CD4-positive, alpha-beta memory T cell (primary cell): ENCODE measurements around the gene ITM2B. TPM values are rescaled to one million over a fixed set of nuclear protein-coding genes. Genes with fewer than 3 reads are reported as not detected.

Experiments used
- CTCF ChIA-PET: fragments of 350-600 bp; sonication (Branson Sonifier 250); formaldehyde crosslinking; loops from one replicate; lab custom pipeline; 2021; ENCODE audit warnings: inconsistent platforms; ENCODE audit not compliant: partially characterized antibody; lab: Charles Lee
- POLR2A ChIA-PET: fragments of 350-600 bp; sonication (Branson Sonifier 250); formaldehyde crosslinking; loops from one replicate; lab custom pipeline; 2021; ENCODE audit not compliant: partially characterized antibody; lab: Charles Lee
- DNase-seq, 5 donors: peaks; one replicate each; pipeline versions ENCODE4 v3.0.0 to v3.0.0-alpha.2; 2020 to 2022; ENCODE audit warnings: mixed read lengths in 1 of 5
- H3K27ac ChIP-seq: one replicate; pipeline ENCODE4 v1.7.0; 2013; ENCODE audit warnings: low read depth, low read length
- H3K27me3 ChIP-seq: 2 replicates; pipeline ENCODE4 v1.7.0; 2013; ENCODE audit warnings: mild to moderate bottlenecking, low read length, moderate library complexity; ENCODE audit not compliant: insufficient read depth
- H3K36me3 ChIP-seq: 2 replicates; pipeline ENCODE4 v1.7.0; 2013; ENCODE audit warnings: mild to moderate bottlenecking, low read length, moderate library complexity; ENCODE audit not compliant: insufficient read depth
- H3K4me1 ChIP-seq: 2 replicates; pipeline ENCODE4 v1.7.0; 2013; ENCODE audit warnings: mild to moderate bottlenecking, low read length, moderate library complexity; ENCODE audit not compliant: insufficient read depth
- H3K4me3 ChIP-seq, 2 donors: one replicate each; pipeline ENCODE4 v1.7.0; 2013; ENCODE audit warnings: low read length in 2 of 2, mild to moderate bottlenecking in 1 of 2
- H3K9me3 ChIP-seq, 2 donors: one replicate each; pipeline ENCODE4 v1.7.0; 2013; ENCODE audit warnings: low read length in 2 of 2, control low read depth in 1 of 2; ENCODE audit not compliant: control insufficient read depth in 1 of 2
- H3K27ac Mint-ChIP-seq, 7 donors: one replicate each; pipeline ENCODE4 v1.8.0; 2020 to 2021; ENCODE audit warnings: mixed read lengths in 7 of 7, mild to moderate bottlenecking in 6 of 7, inconsistent platforms in 3 of 7, moderate library complexity in 3 of 7
- H3K27me3 Mint-ChIP-seq, 2 donors: one replicate each; pipeline ENCODE4 v1.8.0; 2020 to 2021; ENCODE audit warnings: mixed read lengths in 2 of 2
- H3K36me3 Mint-ChIP-seq, 2 donors: one replicate each; pipeline ENCODE4 v1.8.0; 2020 to 2021; ENCODE audit warnings: mixed read lengths in 2 of 2, inconsistent platforms in 1 of 2, mild to moderate bottlenecking in 1 of 2
- H3K4me1 Mint-ChIP-seq, 4 donors: one replicate each; pipeline ENCODE4 v1.8.0; 2020 to 2021; ENCODE audit warnings: mixed read lengths in 4 of 4, mild to moderate bottlenecking in 1 of 4
- H3K4me3 Mint-ChIP-seq, 8 donors: one replicate each; pipeline ENCODE4 v1.8.0; 2020 to 2021; ENCODE audit warnings: mixed read lengths in 8 of 8, mild to moderate bottlenecking in 7 of 8, moderate library complexity in 6 of 8, inconsistent platforms in 3 of 8
- H3K9me3 Mint-ChIP-seq, 8 donors: one replicate each; pipeline ENCODE4 v1.8.0; 2020 to 2021; ENCODE audit warnings: mixed read lengths in 8 of 8, mild to moderate bottlenecking in 5 of 8, inconsistent platforms in 3 of 8, moderate library complexity in 1 of 8
- intact Hi-C: fragments of 100-400 bp; cut with micrococcal nuclease; formaldehyde crosslinking; loops from one replicate; pipeline ENCODE4 v1.15.1; 2023
- polyA plus RNA-seq, 2 donors: library from polyadenylated mRNA; unstranded; fragments of 300-500 nt; fragmentation: Illumina TruSeq; gene quantifications; one replicate each; pipeline ENCODE4 v1.2.3, GENCODE V29; 2021
- total RNA-seq, 2 experiments: library from RNA; stranded (reverse); gene quantifications; one replicate each; pipeline ENCODE4 v1.2.3, GENCODE V29; 2021

ITM2B gene
- total and polyA plus RNA-seq, 4 experiments from 2014 or later, result 653 to 1,558 (median 1,062) TPM

- H3K27me3 ChIP-seq, result no peaks in the 10 kb centered on the region
- H3K27ac Mint-ChIP-seq, result peak overlapping the region; percentile 98 to 99 (median 99)
- peak overlapping the region; percentile 76 to 94 for H3K4me3 ChIP-seq
- intact Hi-C loops, result loop anchor here (1.0 to 5.0 kb wide), 4 partner anchors 14 to 1488 kb away; partner anchors contain the start of genes KPNA3 and MED4
- no peaks in the 10 kb centered on the region for H3K36me3 ChIP-seq
- peak overlapping the region; percentile 95 to 99 (median 97) for H3K4me3 Mint-ChIP-seq
- peaks cover 24 to 44% (median 30%) of the 10 kb centered on the region in 4 donors for H3K4me1 Mint-ChIP-seq
- POLR2A ChIA-PET, result interaction anchor here (0.7 to 2.3 kb wide), 18 partner anchors 13 to 671 kb away, joined by 3 to 9 read pairs (median 5); partner anchors contain the start of genes FNDC3A, ITM2B, MED4 and RCBTB2
- no peaks in the 10 kb centered on the region for H3K9me3 ChIP-seq
- DNase-seq, result peak in 4 of 5 donors; percentile 36 to 46 (median 40)
- H3K27ac ChIP-seq, result peak overlapping the region; percentile 96
- CTCF ChIA-PET, result interaction anchor here (1.1 kb wide), 1 partner anchor 275 kb away, joined by 5 read pairs; no protein-coding TSS in a partner anchor
- no peaks in the 10 kb centered on the region for H3K9me3 Mint-ChIP-seq
- peaks cover 4 to 29% of the 10 kb centered on the region in 2 donors for H3K36me3 Mint-ChIP-seq
- no peaks in the 10 kb centered on the region for H3K27me3 Mint-ChIP-seq
- peaks cover 43% of the 10 kb centered on the region for H3K4me1 ChIP-seq
Observed at GRCh38 chr13:48304143-48304876, 71.3 kb downstream of the ITM2B start.

DNA sequence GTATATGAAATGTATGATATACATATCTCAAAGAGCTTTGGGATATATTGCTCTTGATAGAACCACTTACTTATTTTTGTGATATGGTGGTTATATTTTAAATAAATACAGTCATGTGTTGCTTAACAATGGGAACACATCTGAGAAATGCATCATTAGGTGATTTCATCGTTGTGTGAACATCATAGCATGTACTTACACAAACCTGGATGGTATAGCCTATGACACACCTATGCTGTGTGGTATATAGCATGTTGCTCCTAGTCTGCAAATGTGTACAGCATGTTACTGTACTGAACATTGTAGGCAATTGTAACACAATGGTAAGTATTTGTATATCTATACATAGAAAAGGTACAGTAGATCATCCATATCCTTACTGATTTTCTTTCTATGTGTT is 78.2 kb downstream of the ITM2B start:
- H3K27ac Mint-ChIP-seq, result no peak overlapping the region
- no peaks in the 10 kb centered on the region for H3K9me3 ChIP-seq
- H3K4me1 ChIP-seq, result peaks cover 26% of the 10 kb centered on the region
- no peak for DNase-seq
- no peak overlapping the region for H3K4me3 Mint-ChIP-seq
- H3K9me3 Mint-ChIP-seq, result no peaks in the 10 kb centered on the region
- no peaks in the 10 kb centered on the region for H3K27me3 ChIP-seq
- no peaks in the 10 kb centered on the region for H3K36me3 ChIP-seq
- peaks cover 32 to 53% (median 40%) of the 10 kb centered on the region in 4 donors for H3K4me1 Mint-ChIP-seq
- no peaks in the 10 kb centered on the region for H3K27me3 Mint-ChIP-seq
- no peak overlapping the region for H3K27ac ChIP-seq
- H3K36me3 Mint-ChIP-seq, result peaks cover 17 to 26% of the 10 kb centered on the region in 2 donors
- ChIA-PET POLR2A (interaction anchor here (0.6 kb wide), 1 partner anchor 9 kb away, joined by 3 read pairs; no protein-coding TSS in a partner anchor), CTCF (no interaction called here)
- intact Hi-C loops, result no loop called here
- H3K4me3 ChIP-seq, result no peak overlapping the region

DNA sequence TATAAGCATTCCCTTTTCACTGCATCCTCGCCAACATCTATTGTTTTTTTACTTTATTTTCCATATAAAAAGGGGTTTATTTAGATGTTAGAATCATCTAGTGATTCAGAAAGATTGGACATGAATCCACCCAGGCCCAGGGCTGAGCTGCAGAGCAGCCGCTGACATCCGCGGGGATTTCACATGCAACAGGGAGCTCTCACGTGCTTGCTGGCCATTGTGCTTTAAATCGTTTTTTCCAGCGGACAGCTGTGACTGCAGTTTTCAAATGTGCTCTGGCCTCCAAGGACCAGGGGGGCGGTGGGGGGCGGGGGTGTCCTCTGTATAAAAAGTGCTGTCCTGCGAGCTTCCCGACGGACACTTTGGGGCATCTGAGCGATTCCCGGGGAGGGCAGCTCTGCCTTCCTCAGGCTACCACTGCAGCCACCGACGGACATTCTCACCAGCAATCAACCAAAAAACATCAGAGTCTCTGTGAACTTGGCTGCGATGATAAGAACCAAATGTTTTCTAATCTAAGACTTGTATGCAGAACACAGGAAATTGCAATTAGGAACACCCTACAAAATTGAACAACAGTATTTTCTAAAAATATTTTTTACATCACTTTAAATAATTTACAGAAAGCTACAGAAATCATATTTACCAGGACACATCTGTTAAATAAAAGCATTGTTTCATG is 83.1 kb downstream of the ITM2B start:
- H3K4me1 ChIP-seq, result no peaks in the 10 kb centered on the region
- Mint-ChIP-seq H3K27ac (peak overlapping the region in 4 of 7 donors; percentile 25 to 73 (median 64)), H3K36me3 (peaks cover 27 to 29% of the 10 kb centered on the region in 2 donors), H3K4me1 (peaks cover 18 to 44% (median 35%) of the 10 kb centered on the region in 4 donors), H3K9me3 (peaks cover 0 to 3% (median 0%) of the 10 kb centered on the region in 8 donors), H3K27me3 (no peaks in the 10 kb centered on the region), H3K4me3 (peak overlapping the region in 1 of 8 donors; percentile 32)
- H3K4me3 ChIP-seq, result no peak overlapping the region
- H3K9me3 ChIP-seq, result no peaks in the 10 kb centered on the region
- intact Hi-C loops, result no loop called here
- no peak overlapping the region for H3K27ac ChIP-seq
- POLR2A ChIA-PET, result interaction anchor here (1.1 kb wide), 1 partner anchor 12 kb away, joined by 3 read pairs; the partner anchor contains the start of gene RB1
- CTCF ChIA-PET, result interaction anchor here (1.0 kb wide), 1 partner anchor 8 kb away, joined by 4 read pairs; no protein-coding TSS in a partner anchor
- no peaks in the 10 kb centered on the region for H3K36me3 ChIP-seq
- no peaks in the 10 kb centered on the region for H3K27me3 ChIP-seq
- peak in 1 of 5 donors; percentile 13 for DNase-seq

DNA sequence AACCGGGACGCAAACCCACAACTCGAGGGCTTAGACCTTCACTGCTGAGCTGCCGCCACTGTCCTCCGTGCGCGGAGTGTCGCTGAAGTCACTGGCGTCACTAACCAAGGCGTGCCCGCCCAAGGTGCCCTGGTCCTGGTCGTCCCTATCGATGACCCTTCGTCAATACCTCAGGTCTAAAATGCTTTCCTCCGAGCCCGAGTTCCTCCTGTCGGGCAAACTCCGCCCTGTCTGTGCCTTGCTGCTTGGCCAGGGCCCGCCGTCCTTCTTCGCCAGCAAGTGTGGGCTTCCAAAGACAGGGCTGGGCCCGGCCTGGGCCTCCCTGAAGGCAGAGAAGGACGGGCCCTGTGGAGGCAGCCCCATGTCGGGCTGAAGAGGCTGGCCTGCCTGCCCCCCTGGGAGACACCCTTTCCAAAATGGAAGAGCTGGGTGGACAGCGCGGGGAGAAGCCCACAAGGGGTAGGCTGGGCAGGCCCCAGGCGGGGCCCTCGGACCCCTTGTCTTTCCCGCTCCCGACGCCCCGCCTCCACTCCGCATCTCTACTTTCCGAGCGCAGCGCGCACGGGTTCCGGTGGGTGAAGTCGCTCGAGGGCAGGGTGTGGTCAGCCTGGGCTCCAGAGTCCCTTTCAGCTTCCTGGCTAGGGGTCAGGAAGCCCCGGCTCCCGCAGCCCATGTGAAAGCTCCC is 84.0 kb downstream of the ITM2B start:
- Mint-ChIP-seq H3K27ac (peak overlapping the region in 2 of 7 donors; percentile 52 to 73), H3K36me3 (peaks cover 30 to 31% of the 10 kb centered on the region in 2 donors), H3K4me1 (peaks cover 20 to 45% (median 37%) of the 10 kb centered on the region in 4 donors), H3K27me3 (no peaks in the 10 kb centered on the region), H3K9me3 (peaks cover 0 to 7% (median 2%) of the 10 kb centered on the region in 8 donors), H3K4me3 (peak overlapping the region in 1 of 8 donors; percentile 62)
- Histone ChIP-seq H3K27ac (no peak overlapping the region), H3K9me3 (no peaks in the 10 kb centered on the region), H3K4me3 (no peak overlapping the region), H3K27me3 (no peaks in the 10 kb centered on the region), H3K4me1 (no peaks in the 10 kb centered on the region), H3K36me3 (no peaks in the 10 kb centered on the region)
- ChIA-PET CTCF (no interaction called here), POLR2A (interaction anchor here (0.6 to 1.1 kb wide), 2 partner anchors 13 to 263 kb away, joined by 3 read pairs; partner anchors contain the start of gene RB1)
- intact Hi-C loops, result no loop called here
- peak in 1 of 5 donors; percentile 34 for DNase-seq

GRCh38 chr13:48317511-48318376 is 84.7 kb downstream of the ITM2B start:
- no peaks in the 10 kb centered on the region for H3K27me3 ChIP-seq
- peaks cover 18 to 39% (median 31%) of the 10 kb centered on the region in 4 donors for H3K4me1 Mint-ChIP-seq
- H3K4me3 ChIP-seq, result no peak overlapping the region
- H3K27ac Mint-ChIP-seq, result peak overlapping the region in 4 of 7 donors; percentile 30 to 60 (median 37)
- intact Hi-C loops, result loop anchor here (2.0 kb wide), 1 partner anchor 13 kb away; no protein-coding TSS in a partner anchor
- peaks cover 30 to 36% of the 10 kb centered on the region in 2 donors for H3K36me3 Mint-ChIP-seq
- H3K27me3 Mint-ChIP-seq, result no peaks in the 10 kb centered on the region
- DNase-seq, result peak in 1 of 5 donors; percentile 34
- H3K27ac ChIP-seq, result no peak overlapping the region
- no peaks in the 10 kb centered on the region for H3K9me3 ChIP-seq
- ChIA-PET POLR2A (interaction anchor here (0.9 to 2.1 kb wide), 6 partner anchors 13 to 358 kb away, joined by 3 to 5 read pairs (median 3); partner anchors contain the start of genes ITM2B and RB1), CTCF (interaction anchor here (1.0 to 2.0 kb wide), 2 partner anchors 15 to 263 kb away, joined by 3 to 8 read pairs; no protein-coding TSS in a partner anchor)
- H3K9me3 Mint-ChIP-seq, result peaks cover 0 to 14% (median 10%) of the 10 kb centered on the region in 8 donors
- no peaks in the 10 kb centered on the region for H3K4me1 ChIP-seq
- H3K4me3 Mint-ChIP-seq, result peak overlapping the region in 4 of 8 donors; percentile 73 to 87 (median 86)
- no peaks in the 10 kb centered on the region for H3K36me3 ChIP-seq
